ENCODE measurements around the gene RREB1.
A peak's percentile ranks its signal among the peaks of the same experiment; 100 is the strongest.

RREB1 gene, protein sequence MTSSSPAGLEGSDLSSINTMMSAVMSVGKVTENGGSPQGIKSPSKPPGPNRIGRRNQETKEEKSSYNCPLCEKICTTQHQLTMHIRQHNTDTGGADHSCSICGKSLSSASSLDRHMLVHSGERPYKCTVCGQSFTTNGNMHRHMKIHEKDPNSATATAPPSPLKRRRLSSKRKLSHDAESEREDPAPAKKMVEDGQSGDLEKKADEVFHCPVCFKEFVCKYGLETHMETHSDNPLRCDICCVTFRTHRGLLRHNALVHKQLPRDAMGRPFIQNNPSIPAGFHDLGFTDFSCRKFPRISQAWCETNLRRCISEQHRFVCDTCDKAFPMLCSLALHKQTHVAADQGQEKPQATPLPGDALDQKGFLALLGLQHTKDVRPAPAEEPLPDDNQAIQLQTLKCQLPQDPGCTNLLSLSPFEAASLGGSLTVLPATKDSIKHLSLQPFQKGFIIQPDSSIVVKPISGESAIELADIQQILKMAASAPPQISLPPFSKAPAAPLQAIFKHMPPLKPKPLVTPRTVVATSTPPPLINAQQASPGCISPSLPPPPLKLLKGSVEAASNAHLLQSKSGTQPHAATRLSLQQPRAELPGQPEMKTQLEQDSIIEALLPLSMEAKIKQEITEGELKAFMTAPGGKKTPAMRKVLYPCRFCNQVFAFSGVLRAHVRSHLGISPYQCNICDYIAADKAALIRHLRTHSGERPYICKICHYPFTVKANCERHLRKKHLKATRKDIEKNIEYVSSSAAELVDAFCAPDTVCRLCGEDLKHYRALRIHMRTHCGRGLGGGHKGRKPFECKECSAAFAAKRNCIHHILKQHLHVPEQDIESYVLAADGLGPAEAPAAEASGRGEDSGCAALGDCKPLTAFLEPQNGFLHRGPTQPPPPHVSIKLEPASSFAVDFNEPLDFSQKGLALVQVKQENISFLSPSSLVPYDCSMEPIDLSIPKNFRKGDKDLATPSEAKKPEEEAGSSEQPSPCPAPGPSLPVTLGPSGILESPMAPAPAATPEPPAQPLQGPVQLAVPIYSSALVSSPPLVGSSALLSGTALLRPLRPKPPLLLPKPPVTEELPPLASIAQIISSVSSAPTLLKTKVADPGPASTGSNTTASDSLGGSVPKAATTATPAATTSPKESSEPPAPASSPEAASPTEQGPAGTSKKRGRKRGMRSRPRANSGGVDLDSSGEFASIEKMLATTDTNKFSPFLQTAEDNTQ (N-terminal part only)

DNA sequence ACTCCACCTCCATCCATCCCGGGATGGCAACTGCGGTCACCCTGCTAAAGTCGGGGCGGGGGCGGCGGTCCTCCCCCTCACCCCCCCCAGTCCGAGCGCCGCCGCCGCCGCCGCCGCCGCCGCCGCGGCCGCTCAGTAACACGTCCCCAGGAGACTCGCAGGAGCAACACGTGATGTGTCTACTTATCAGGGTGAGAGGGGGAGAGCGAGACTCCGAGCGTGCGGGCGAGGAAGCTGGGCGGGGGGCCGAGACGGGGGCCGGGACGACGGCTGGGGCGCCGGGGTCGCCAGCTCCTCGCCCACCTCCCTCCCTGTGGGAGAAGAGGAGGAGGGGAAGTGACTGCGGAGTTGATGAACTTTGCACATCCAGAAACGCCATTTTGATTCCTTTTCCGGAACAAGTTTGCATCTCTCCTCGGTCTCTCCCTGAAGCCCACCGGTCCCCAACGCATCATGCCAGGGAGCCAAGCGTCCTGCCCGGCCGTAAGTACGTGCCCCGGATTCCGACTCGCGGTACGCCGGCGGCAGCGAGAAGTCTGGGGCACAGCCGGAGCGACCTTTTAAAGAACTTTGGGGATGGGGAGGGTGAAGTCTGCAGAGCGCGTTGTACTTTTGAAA, at the start of gene RREB1:
TSS of gene RREB1 (plus strand) at position 384 of the 618 bp plus-strand sequence. CDS start 73,951 bp downstream, outside the sequence.
- DNase-seq (ENCODE audit: low read depth in 1 of 2, low spot score in 1 of 2) = peak in 1 of 2 donors; percentile 40

DNA sequence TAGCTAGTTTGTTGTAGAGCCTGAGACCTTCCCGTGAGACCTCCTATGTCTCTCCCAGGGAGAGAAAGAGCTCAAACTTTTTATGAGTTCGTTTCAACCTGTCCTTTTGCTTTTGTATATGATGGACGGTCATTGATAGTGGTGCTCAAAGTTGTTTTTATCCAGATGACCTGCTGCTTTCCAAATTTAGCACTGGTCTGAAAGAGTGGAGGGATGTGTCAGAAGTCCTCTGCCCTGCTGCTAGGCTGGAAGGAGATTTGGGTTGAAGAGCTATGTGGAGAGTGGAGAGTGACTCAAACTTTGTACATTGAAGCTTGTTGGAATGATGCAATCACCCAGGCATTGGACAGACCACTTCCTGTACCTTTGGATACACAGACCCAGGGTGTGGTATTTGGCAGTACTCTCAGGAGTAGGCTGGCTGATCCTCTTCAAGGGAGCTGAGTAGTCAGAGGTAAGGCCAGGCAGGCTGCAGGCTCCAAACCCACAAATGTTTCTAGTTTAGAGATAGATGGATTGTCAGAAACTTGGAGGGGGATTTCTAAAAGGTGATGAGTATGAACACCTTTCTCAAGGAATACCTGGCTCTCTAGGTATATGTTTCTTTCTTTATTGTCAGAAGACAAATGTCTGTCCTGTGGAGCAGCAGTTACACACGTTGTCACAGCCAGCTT, 49.4 kb upstream of the RREB1 start:
- DNase-seq (ENCODE audit: low read depth in 1 of 2, low spot score in 1 of 2) = no peak

DNA sequence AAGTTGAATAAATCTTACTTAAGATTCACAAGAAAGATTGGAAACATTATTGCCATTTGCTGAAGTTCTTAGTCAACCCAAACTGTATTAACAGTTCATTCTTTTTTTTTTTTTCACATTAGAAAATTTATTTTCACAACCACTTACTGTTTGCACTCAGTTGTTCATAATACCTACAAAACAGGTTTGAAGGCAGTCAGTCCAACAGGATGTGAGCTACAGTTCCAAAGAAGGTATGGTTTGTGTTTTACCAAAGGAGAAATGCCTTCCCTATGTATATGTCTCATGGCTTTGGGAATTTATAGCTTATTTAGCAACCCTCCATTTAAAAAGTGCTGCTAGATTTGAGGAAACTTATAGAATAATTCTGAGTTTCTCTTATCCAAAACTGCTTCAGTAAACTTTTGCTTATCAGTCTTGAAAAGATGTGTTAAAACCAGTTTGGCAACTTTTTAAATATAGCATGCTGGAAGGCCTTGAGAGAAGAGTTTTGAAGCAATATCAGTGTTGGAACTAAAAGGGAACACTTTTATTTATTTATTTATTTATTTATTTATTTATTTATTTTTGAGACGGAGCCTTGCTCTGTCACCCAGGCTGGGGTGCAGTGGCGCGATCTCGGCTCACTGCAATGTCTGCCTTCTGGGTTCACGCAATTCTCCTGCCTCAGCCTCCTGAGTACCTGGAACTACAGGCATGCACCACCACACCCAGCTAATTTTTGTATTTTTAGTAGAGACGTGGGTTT, 46.8 kb upstream of the RREB1 start:
- no peak for DNase-seq (ENCODE audit: low read depth in 1 of 2, low spot score in 1 of 2)

DNA sequence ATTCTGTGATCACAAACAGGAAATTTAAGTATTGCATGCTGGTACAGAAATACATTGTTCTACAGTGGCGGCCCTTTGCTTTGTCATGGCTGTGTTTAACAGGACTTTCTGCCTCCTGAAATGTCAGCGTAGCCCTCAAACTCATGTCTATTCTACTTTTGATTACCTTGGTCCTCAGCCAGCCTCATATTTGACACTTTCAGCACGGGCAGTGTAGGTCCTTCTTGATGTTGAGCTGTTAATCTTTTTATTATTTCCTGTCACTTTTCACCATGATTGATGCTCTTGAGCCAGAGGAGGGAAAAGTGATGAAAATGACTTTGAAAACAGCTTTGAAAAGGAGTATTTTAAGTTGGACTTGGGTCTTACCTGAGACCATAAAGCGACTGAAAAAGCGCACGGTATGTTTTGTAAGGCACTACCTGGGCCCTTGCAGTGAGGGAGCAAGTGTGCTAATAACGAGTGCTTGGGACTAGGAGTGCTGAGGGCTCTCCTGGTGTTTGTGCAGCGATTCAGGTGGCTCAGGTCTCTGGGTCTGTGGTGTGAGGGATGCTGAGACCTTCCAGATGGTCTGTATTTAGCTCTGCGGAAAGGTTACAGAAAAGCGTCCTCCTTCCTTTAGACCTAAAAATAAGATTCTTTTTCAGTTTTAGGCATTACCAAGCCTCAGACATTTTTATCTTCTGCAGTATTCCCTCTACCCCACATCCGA, 45.2 kb upstream of the RREB1 start:
- no peak for DNase-seq (ENCODE audit: low read depth in 1 of 2, low spot score in 1 of 2)

DNA sequence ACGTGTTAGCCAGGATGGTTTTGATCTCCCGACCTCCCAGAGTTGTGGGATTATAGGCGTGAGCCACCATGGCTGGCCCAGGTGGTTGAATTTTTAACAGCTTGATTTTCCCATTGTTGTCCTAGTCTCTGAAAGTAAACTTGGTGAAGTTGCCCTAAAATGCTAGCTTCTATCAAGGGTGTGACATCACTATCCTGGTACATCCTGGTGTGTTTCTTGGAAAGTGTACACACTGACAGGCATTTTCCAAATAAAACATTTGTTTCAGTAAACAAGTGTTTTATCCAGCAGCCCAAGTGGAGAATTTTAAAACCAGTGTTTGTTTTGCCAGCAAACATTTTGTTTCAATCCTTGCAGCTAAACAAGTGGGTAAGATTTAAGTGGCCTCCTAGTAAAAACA, 40.5 kb upstream of the RREB1 start:
- DNase-seq (ENCODE audit: low read depth in 1 of 2, low spot score in 1 of 2) = no peak

DNA sequence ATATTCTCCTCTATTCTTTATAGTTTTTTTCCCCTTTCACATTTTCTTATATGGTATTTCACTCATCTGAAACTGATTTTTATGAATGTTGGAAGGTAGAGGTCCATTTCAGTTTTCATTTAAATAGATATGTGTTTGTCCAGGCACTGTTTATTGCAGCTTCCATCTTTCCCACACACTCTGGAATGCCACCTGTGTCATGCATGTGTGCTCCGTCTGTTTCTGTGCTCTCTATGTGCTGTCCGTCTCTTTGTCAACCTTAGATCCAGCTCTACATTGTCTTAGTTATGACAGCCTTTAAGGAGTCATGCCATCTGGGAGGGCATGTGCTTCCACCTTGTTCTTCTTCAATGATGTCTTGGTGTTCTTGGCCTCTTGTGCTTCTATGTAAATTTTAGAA, 36.4 kb upstream of the RREB1 start:
- DNase-seq (ENCODE audit: low read depth in 1 of 2, low spot score in 1 of 2) = no peak

DNA sequence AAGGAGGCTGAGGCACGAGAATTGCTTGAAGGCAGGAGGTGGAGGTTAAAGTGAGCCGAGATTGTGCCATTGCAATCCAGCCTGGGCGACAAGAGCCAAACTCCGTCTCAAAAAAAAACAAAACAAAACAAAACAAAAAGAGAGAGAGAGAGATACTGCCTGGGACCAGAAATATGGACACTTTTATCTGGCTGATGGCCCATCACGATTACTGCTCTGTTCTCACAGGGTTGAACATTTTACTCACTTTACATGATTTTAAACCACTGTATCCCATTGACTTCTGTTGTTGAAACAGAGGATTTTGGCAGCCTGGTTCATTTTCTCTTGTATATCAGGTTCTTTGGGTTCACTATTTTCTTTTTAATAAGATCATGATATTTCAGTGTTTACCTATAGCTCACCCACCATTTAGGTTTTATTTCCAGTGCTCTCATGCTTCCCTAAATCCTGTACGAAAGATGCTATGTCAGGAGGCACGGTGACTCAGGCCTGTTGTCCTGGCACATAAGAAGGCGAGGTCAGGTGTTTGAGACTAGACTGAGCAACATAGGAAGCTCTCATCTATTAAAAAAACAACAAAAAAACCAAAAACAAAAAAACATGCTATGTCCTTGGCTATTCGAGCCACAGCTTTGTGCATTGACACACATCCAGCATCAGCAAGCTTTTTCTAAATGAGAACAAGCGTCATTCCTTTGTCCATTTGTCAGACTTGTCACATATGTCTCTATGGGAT, 34.5 kb upstream of the RREB1 start:
- DNase-seq (ENCODE audit: low read depth in 1 of 2, low spot score in 1 of 2) = no peak

DNA sequence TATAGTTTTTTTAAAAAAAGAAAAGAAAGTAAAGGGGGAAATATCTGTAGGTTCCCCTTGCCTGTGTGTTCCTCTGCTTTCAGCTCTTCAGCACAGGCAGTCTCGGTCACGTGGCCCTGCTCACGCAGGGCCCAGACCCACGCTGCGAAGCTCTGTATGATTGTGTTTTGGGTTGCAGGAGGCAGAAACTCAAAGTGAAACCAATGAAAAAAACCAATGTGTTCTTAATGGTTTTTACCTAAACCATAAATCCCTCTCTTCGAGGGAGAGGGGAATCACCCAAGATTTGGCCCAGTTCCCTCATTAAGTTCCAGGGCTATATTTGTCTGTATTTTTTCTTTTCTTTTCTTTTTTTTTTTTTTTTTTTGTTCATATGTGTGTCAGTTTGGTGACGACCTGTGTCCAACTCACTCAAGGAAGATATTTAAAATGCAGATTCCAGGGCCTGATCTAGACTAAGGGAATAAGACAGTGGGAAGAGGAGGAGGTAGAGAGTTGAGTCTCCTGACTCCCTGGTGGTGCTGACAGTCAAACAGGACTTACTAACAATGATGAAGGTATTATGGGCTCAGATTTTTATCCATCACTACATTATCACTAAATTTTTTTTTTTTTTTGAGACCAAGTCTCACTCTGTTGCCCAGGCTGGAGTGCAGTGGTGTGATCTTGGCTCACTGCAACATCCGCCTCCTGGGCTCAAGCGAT, 33.8 kb upstream of the RREB1 start:
- peak; percentile 23 to 59 for DNase-seq (ENCODE audit: low read depth in 1 of 2, low spot score in 1 of 2)

DNA sequence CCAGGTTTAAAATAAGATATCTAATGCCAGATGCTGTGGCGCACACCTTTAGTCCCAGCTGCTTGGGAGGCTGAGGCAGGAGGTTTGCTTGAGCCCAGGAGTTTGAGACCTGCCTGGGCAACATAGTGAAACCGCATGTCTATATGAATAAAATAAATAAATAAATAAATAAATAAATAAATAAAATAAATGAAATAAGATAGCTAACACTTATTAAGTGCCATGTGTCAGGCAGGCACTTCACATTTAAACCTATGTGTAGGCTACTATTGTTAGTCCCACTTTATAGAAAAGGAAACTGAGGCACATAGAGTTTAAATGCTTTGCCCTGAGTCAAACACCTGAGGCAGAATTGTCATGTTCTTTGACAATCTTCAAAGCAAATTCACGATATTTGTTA, 32.9 kb upstream of the RREB1 start:
- no peak for DNase-seq (ENCODE audit: low read depth in 1 of 2, low spot score in 1 of 2)

DNA sequence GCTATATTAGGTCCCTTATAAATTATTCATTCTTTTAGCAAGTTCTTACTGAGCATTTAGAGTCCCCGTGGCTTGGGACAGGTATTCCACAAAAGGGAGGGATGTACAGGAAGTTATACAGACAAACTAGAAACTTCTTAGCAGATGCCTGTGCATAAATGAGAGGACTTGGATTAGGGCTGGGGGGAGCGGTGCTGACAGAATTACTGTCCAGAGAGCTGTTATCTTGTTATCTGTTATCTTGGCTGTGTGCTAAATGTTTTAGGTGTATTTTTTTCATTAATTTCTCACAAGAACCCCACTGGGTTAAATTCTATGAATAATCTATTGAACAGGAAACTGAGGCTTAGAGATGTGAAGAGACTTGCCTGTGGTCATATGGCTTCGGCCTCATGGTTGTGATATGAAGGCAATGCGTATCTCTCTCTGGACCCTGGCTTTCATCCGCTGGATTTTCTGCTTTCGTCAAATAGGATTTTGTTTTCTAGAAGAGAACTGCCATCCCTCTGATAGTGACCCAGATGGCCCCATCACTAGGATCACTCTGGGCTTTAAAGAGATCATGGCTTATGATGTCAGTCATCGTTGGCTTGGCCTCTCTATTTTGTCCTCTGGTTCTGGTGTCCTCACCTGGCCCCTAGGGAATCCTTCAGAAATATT, 32.3 kb upstream of the RREB1 start:
- DNase-seq (ENCODE audit: low read depth in 1 of 2, low spot score in 1 of 2) = no peak

DNA sequence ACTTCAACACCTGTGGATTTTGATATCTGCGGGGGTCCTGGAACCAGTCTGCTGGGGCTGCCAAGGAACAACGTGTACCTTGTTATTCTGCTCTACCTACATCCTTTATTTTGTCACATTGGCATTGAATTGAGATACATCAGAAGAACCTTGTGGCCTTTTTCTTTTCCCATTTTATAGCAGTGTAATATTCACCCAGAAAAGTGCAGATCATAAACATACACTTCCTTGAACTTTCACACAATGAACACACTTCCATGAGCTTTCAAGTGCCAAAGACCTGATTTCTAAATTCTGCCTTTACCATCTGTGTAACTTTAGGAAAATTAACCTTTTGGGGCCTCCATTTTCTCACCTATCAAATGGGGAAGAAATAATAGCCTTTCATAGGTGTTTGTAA, 29.9 kb upstream of the RREB1 start:
- no peak for DNase-seq (ENCODE audit: low read depth in 1 of 2, low spot score in 1 of 2)

DNA sequence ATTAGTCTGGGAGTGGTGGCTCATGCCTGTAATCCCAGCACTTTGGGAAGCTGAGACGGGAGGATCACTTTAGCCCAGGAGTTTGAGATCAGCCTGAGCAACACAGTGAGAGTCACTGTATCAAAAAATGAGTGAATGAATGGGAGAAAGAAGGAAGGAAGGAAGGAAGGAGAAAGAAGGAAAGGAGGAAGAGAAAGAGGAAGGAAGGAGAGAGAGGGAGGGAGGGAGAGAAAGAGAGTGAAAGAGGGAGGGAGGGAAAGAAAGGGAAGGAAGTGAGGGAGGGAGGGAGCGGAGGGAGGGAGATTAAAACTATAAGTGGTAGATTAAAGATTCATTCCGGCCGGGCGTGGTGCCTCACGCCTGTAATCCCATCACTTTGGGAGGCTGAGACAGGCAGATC, 28.9 kb upstream of the RREB1 start:
- no peak for DNase-seq (ENCODE audit: low read depth in 1 of 2, low spot score in 1 of 2)

DNA sequence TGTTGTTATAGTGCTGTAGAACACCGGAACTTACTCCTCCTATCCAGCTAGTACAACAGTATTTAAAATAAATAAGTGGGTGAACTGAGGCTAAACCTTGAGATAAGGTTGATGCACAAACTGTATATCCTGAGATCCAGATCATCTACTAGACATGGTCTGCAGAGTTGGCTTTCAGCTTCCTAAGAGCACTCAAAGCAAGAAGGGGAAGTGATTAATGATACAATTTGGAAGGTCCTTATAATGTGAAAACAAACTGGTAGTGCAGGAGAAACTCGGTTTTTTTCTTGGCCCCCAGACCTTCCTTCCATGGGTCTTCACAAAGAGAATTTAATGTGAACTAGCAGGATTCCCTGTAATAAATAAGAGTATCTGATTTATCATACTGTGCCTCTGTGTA, 27.4 kb upstream of the RREB1 start:
- DNase-seq (ENCODE audit: low read depth in 1 of 2, low spot score in 1 of 2) = no peak

DNA sequence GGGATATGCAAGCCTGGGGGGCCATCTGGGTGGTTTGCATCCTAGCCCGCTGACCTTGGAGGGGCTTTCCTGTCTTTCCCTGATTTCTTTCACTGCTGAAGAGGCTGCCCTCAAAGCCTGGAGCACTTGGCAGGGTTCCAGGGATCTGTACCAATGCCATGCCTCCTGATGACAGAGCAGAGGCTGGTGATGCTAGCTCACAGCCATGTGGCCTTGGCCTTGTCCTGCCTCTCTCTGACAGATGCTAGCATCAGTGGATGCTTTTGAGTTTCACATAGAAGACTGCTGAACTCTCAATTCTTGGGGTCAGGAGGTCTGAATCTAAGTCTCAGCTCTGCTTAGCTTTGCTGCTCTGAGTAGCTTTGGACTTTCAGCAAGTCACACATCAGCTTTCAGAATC, 21.9 kb upstream of the RREB1 start:
- no peak for DNase-seq (ENCODE audit: low read depth in 1 of 2, low spot score in 1 of 2)

DNA sequence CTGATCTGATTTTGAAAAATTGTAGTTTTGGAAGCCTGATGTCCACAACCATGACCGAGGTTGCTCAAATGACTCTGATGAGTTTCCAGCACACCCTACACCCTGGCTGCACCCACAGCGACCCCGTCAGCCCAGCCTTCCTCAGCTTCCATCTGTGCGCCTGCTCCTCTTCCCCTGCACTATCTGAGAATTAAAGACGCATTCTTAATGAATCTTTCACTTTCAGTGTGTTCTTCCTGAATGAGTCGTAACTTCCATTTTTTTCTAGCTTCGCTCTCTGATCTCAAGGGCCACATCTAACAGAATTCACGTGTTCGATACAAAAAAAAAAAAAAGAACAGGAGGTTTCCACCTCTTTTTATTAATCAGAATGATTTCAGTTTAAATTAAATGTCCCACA, 21.3 kb upstream of the RREB1 start:
- peak in 1 of 2 donors; percentile 34 for DNase-seq (ENCODE audit: low read depth in 1 of 2, low spot score in 1 of 2)

DNA sequence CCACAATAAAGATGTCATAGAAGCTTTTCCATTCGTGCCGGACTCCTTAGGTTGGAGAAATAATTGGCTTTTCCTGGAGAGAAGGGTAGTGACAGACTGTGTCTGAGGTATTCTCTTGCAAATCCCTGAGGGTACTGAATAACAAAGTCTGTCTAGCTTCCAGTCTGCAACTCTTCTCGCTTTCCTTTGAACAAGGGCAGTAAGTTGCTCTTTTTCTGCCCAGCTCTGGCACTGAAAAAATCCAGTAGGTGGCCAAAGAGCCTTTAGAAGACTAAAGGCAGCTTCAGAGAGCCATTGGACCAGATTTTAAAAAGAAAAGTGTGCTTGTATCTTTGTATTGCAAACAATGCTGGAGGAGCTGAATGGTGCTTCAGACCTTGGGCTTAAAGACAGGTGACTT, 20.7 kb upstream of the RREB1 start:
- no peak for DNase-seq (ENCODE audit: low read depth in 1 of 2, low spot score in 1 of 2)

DNA sequence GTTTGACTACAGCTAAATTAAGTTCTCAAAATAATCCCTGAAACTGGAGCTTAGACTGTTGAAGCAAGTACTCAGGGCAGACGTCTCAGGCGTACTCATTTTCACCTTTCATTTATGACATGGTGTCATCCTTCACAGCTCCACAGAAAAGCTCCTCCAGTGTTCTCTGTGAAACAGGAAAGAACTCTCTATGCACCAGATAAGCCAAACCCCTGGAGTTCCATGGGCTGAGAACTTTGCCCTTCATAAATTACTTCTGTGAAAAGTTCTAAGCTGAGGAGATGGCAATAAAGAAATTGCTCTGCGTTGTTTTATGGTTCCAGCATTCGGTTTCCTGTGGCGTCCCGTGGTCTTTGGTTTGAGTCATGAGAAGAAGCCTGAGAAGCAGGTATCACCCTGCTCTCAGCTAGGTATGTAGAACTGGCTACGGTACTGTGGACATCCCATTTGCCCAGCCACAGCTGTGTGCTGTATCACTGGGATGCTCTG, 20.2 kb upstream of the RREB1 start:
- peak in 1 of 2 donors; percentile 15 for DNase-seq (ENCODE audit: low read depth in 1 of 2, low spot score in 1 of 2)

Measured in activated CD4-positive, alpha-beta T cell treated with anti-CD3 and anti-CD28 coated beads, Interleukin-2, amount 50 U/mL, for 24 hours (primary cell).